ENCODE results near the gene ISLR. TPM values are rescaled to one million over a fixed set of nuclear protein-coding genes. Genes with fewer than 3 reads are reported as not detected.

ISLR gene
- total RNA-seq, 1 donor, result 73.8 TPM

GRCh38 chr15:74208901-74209559 lies 35.5 kb downstream of the ISLR start:
- no peak for TF ChIP-seq CTCF (IDR thresholded peaks at IDR 0.05; ENCODE audit: insufficient read depth, low read depth, low read length)
- no peak overlapping the region for H3K4me3 ChIP-seq (ENCODE audit: low read depth, low read length)
- no peak for DNase-seq (ENCODE audit: low read depth)

GRCh38 chr15:74209560-74209958 lies 36.0 kb downstream of the ISLR start:
- no peak overlapping the region for H3K4me3 ChIP-seq (ENCODE audit: low read depth, low read length)
- no peak for TF ChIP-seq CTCF (IDR thresholded peaks at IDR 0.05; ENCODE audit: insufficient read depth, low read depth, low read length)
- DNase-seq (ENCODE audit: low read depth), result no peak

GRCh38 chr15:74209997-74210671 lies 36.6 kb downstream of the ISLR start:
- DNase-seq (ENCODE audit: low read depth), result peak; percentile 79
- no peak for TF ChIP-seq CTCF (IDR thresholded peaks at IDR 0.05; ENCODE audit: insufficient read depth, low read depth, low read length)
- H3K4me3 ChIP-seq (ENCODE audit: low read depth, low read length), result no peak overlapping the region

GRCh38 chr15:74210729-74211128 lies 37.2 kb downstream of the ISLR start:
- H3K4me3 ChIP-seq (ENCODE audit: low read depth, low read length), result no peak overlapping the region
- TF ChIP-seq CTCF (IDR thresholded peaks at IDR 0.05; ENCODE audit: insufficient read depth, low read depth, low read length), result no peak
- DNase-seq (ENCODE audit: low read depth), result no peak

- no peak overlapping the region for H3K4me3 ChIP-seq (ENCODE audit: low read depth, low read length)
- DNase-seq (ENCODE audit: low read depth), result no peak
- TF ChIP-seq CTCF (IDR thresholded peaks at IDR 0.05; ENCODE audit: insufficient read depth, low read depth, low read length), result no peak
Measured at GRCh38 chr15:74211656-74212055, 38.1 kb downstream of the ISLR start.

GRCh38 chr15:74212494-74212893 lies 39.0 kb downstream of the ISLR start:
- H3K4me3 ChIP-seq (ENCODE audit: low read depth, low read length), result no peak overlapping the region
- no peak for DNase-seq (ENCODE audit: low read depth)
- no peak for TF ChIP-seq CTCF (IDR thresholded peaks at IDR 0.05; ENCODE audit: insufficient read depth, low read depth, low read length)

All from fibroblast of villous mesenchyme (primary cell).